HepG2 (cell line): ENCODE data around the gene ZNRD2. TPM values are rescaled to one million over a fixed set of nuclear protein-coding genes. Genes with fewer than 3 reads are reported as not detected.

Experiments
- CREB1 ChIP-seq, 2 experiments: fragments of 450-650 bp in 1 of 2; IDR thresholded peaks; 2 replicates each; pipeline ENCODE4 v1.6.1; 2016 to 2017; ENCODE audit warnings: control low read depth in 1 of 2, mild to moderate bottlenecking in 1 of 2, missing compliant biosample characterization in 1 of 2, missing genetic modification characterization in 1 of 2
- EEA1 ChIP-seq: sonication (generic); formaldehyde crosslinking; IDR thresholded peaks from 2 replicates; pipeline ENCODE4 v1.5.1; 2020; ENCODE audit warnings: mild to moderate bottlenecking, missing genetic modification reagents, borderline replicate concordance
- HOXA5 ChIP-seq: sonication (generic); formaldehyde crosslinking; IDR thresholded peaks from 2 replicates; pipeline ENCODE4 v1.4.0; 2020; ENCODE audit warnings: missing genetic modification reagents
- ISL2 ChIP-seq: sonication (generic); formaldehyde crosslinking; IDR thresholded peaks from 2 replicates; pipeline ENCODE4 v1.5.0; 2020; ENCODE audit warnings: missing genetic modification reagents
- NFATC3 ChIP-seq: sonication (generic); formaldehyde crosslinking; IDR thresholded peaks from 2 replicates; pipeline ENCODE4 v1.5.1; 2020; ENCODE audit warnings: mild to moderate bottlenecking, missing genetic modification reagents
- NONO ChIP-seq, 2 experiments: fragments of 450-650 bp in 1 of 2; sonication (generic) in 1 of 2; formaldehyde crosslinking in 1 of 2; IDR thresholded peaks in 1 of 2; conservative IDR thresholded peaks in 1 of 2; 2 replicates each; pipeline versions ENCODE4 v1.6.1 to v1.8.0; 2017 to 2022; ENCODE audit warnings: mild to moderate bottlenecking in 1 of 2, missing genetic modification reagents in 1 of 2, moderate library complexity in 1 of 2
- RBM39 ChIP-seq: fragments of 200-400 bp; formaldehyde crosslinking; IDR thresholded peaks from one replicate; pipeline ENCODE4 v1.6.1; 2018; ENCODE audit warnings: antibody characterized with exemption, mild to moderate bottlenecking, low read depth, low read length; ENCODE audit not compliant: poor library complexity, severe bottlenecking
- SCMH1 ChIP-seq: sonication (generic); formaldehyde crosslinking; IDR thresholded peaks from 2 replicates; pipeline ENCODE4 v1.9.0; 2021; ENCODE audit warnings: missing genetic modification reagents, mild to moderate bottlenecking, borderline replicate concordance
- ZC3H13 ChIP-seq: sonication (generic); formaldehyde crosslinking; IDR thresholded peaks from 2 replicates; pipeline ENCODE4 v1.8.1; 2023; ENCODE audit warnings: mild to moderate bottlenecking, missing genetic modification reagents, moderate library complexity
- ZNF33B ChIP-seq: sonication (generic); formaldehyde crosslinking; IDR thresholded peaks from 2 replicates; pipeline ENCODE4 v1.5.1; 2020; ENCODE audit warnings: mild to moderate bottlenecking, missing genetic modification reagents
- ZNF724P ChIP-seq: sonication (generic); formaldehyde crosslinking; IDR thresholded peaks from 2 replicates; pipeline ENCODE4 v1.8.0; 2022; ENCODE audit warnings: missing genetic modification reagents, borderline replicate concordance
- ZNF83 ChIP-seq: sonication (generic); formaldehyde crosslinking; IDR thresholded peaks from 2 replicates; pipeline ENCODE4 v1.4.0; 2020; ENCODE audit warnings: missing genetic modification reagents, mild to moderate bottlenecking, borderline replicate concordance
- polyA plus RNA-seq, 8 experiments: library from polyadenylated mRNA; depleted of rRNA in 3 of 8; stranded (reverse) in 7 of 8; unstranded in 1 of 8; fragments of >200 nt; fragmentation: Illumina TruSeq in 4 of 8; extraction: Trizol in 4 of 8; gene quantifications; 2 replicates each; pipeline versions ENCODE4 v1.2.1 to v1.2.3, GENCODE V29; 2011 to 2016; ENCODE audit warnings: low read depth in 4 of 8, missing spikeins in 1 of 8, mixed read lengths in 1 of 8; ENCODE audit not compliant: insufficient read depth in 1 of 8
- total RNA-seq, 5 experiments: library from RNA; depleted of rRNA; stranded (reverse); fragments of >200 nt; fragmentation: Illumina TruSeq; extraction: Trizol; gene quantifications; 2 replicates each; pipeline ENCODE4 v1.2.3, GENCODE V29; 2016; ENCODE audit warnings: low read depth in 1 of 5
- TF ChIP-seq, protein P1 (sequence below): sonication (generic); formaldehyde crosslinking; IDR thresholded peaks from 2 replicates; pipeline ENCODE4 v1.5.0; 2020; ENCODE audit warnings: missing genetic modification reagents
- TF ChIP-seq, protein P2 (sequence below): sonication (generic); formaldehyde crosslinking; IDR thresholded peaks from 2 replicates; pipeline ENCODE4 v1.5.1; 2020; ENCODE audit warnings: mild to moderate bottlenecking, missing genetic modification reagents
- TF ChIP-seq, protein P3 (sequence below): sonication (generic); formaldehyde crosslinking; IDR thresholded peaks from 2 replicates; pipeline ENCODE4 v1.8.1; 2023; ENCODE audit warnings: mild to moderate bottlenecking, missing genetic modification reagents, borderline replicate concordance
- TF ChIP-seq, protein P4 (sequence below): sonication (generic); formaldehyde crosslinking; IDR thresholded peaks from 2 replicates; pipeline ENCODE4 v1.8.1; 2022; ENCODE audit warnings: low read depth, mild to moderate bottlenecking, missing genetic modification reagents
- TF ChIP-seq, protein P5 (sequence below): sonication (generic); formaldehyde crosslinking; IDR thresholded peaks from 2 replicates; pipeline ENCODE4 v1.5.1; 2020; ENCODE audit warnings: missing genetic modification reagents, mild to moderate bottlenecking, borderline replicate concordance
- TF ChIP-seq, protein P6 (sequence below): sonication (generic); formaldehyde crosslinking; IDR thresholded peaks from 2 replicates; pipeline ENCODE4 v1.5.0; 2020; ENCODE audit warnings: missing genetic modification reagents, mild to moderate bottlenecking, borderline replicate concordance

ZNRD2 gene
- total and polyA plus RNA-seq, 2 of the 13 experiments (the other 11 are each of a cell fraction or from before 2014, with no cell fraction given) = 29.2 to 34.0 TPM

DNA sequence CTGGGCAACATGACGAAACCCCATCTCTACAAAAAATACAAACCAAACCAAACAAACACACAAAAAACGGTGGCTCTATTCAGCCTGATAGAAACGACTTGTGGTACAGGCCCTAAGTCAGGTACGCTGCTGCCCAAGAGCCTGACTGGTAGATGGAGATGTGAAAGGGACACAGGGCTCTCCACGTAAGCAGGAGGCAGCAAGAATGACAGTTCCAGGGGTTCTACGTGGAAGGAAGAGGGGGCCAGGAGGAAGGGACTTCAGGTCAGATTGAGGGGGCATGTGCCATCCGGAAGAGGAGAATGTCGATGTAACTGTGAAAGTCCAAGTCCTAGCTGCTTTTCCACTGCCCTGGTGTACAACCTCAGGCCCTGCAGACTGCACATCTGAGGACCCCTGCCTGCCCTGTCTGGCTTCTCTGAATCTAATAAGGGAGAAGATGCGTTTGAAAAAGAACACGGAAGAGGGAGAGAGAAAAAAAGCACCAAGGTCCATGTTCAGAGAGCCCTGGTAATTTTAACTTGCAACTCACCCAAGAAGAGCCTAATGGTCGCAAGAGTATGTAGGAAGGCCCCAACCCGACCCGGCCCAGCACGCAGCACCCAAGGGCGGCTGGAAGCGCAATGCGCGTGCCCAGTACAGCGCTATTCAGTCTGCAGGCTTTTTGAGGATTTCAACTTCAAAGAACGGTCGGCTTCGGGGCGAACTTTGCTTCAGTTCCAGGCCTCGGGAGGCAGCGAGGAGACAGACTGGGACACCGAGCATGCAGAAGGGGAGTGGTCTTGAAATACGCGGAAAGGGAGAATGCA, 909 bp upstream of the ZNRD2 start (continued):
- no peak for TF ChIP-seq CREB1 (IDR thresholded peaks at IDR 0.05)
- TF ChIP-seq CREB1 (CRISPR knock-in tag; IDR thresholded peaks at IDR 0.05) = no peak
- TF ChIP-seq, protein P1, sequence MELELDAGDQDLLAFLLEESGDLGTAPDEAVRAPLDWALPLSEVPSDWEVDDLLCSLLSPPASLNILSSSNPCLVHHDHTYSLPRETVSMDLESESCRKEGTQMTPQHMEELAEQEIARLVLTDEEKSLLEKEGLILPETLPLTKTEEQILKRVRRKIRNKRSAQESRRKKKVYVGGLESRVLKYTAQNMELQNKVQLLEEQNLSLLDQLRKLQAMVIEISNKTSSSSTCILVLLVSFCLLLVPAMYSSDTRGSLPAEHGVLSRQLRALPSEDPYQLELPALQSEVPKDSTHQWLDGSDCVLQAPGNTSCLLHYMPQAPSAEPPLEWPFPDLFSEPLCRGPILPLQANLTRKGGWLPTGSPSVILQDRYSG (CRISPR knock-in tag) = peak; percentile 86; the same call in 1 of the 2 replicates
- TF ChIP-seq NFATC3 = no peak
- TF ChIP-seq HOXA5 (CRISPR knock-in tag) = no peak
- TF ChIP-seq ZNF33B = 0 out of 2 replicates have a peak, but pooled peaks have one; percentile 19
- 0 out of 2 replicates have a peak, but pooled peaks have one; percentile 28 for TF ChIP-seq ZNF724P (CRISPR knock-in tag)
- TF ChIP-seq, protein P2, sequence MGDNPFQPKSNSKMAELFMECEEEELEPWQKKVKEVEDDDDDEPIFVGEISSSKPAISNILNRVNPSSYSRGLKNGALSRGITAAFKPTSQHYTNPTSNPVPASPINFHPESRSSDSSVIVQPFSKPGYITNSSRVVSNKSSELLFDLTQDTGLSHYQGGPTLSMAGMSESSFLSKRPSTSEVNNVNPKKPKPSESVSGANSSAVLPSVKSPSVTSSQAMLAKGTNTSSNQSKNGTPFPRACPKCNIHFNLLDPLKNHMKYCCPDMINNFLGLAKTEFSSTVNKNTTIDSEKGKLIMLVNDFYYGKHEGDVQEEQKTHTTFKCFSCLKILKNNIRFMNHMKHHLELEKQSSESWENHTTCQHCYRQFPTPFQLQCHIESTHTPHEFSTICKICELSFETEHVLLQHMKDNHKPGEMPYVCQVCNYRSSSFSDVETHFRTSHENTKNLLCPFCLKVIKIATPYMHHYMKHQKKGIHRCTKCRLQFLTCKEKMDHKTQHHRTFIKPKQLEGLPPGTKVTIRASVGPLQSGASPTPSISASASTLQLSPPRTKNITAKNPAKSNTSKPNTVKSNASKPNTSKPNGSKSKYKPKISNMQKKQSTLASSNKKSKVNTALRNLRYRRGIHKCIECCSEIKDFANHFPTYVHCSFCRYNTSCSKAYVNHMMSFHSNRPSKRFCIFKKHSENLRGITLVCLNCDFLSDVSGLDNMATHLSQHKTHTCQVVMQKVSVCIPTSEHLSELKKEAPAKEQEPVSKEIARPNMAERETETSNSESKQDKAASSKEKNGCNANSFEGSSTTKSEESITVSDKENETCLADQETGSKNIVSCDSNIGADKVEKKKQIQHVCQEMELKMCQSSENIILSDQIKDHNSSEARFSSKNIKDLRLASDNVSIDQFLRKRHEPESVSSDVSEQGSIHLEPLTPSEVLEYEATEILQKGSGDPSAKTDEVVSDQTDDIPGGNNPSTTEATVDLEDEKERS (CRISPR knock-in tag) = no peak
- TF ChIP-seq, protein P3, sequence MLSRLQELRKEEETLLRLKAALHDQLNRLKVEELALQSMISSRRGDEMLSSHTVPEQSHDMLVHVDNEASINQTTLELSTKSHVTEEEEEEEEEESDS = no peak
- TF ChIP-seq, protein P4, sequence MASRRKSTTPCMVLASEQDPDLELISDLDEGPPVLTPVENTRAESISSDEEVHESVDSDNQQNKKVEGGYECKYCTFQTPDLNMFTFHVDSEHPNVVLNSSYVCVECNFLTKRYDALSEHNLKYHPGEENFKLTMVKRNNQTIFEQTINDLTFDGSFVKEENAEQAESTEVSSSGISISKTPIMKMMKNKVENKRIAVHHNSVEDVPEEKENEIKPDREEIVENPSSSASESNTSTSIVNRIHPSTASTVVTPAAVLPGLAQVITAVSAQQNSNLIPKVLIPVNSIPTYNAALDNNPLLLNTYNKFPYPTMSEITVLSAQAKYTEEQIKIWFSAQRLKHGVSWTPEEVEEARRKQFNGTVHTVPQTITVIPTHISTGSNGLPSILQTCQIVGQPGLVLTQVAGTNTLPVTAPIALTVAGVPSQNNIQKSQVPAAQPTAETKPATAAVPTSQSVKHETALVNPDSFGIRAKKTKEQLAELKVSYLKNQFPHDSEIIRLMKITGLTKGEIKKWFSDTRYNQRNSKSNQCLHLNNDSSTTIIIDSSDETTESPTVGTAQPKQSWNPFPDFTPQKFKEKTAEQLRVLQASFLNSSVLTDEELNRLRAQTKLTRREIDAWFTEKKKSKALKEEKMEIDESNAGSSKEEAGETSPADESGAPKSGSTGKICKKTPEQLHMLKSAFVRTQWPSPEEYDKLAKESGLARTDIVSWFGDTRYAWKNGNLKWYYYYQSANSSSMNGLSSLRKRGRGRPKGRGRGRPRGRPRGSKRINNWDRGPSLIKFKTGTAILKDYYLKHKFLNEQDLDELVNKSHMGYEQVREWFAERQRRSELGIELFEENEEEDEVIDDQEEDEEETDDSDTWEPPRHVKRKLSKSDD (CRISPR knock-in tag) = no peak
- no peak for TF ChIP-seq RBM39
- TF ChIP-seq, protein P5, sequence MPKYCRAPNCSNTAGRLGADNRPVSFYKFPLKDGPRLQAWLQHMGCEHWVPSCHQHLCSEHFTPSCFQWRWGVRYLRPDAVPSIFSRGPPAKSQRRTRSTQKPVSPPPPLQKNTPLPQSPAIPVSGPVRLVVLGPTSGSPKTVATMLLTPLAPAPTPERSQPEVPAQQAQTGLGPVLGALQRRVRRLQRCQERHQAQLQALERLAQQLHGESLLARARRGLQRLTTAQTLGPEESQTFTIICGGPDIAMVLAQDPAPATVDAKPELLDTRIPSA (CRISPR knock-in tag) = no peak
- no peak for TF ChIP-seq NONO (IDR thresholded peaks at IDR 0.05)
- TF ChIP-seq NONO (CRISPR knock-in tag; conservative IDR thresholded peaks at IDR 0.05) = peak; percentile 62; the same call in 1 of the 2 replicates
- TF ChIP-seq ISL2 = peak; percentile 6; the same call in 1 of the 2 replicates
- TF ChIP-seq EEA1 = peak; percentile 58; the same call in 1 of the 2 replicates
- TF ChIP-seq ZC3H13 (CRISPR knock-in tag) = peak; percentile 64; the same call in 1 of the 2 replicates
- no peak for TF ChIP-seq SCMH1 (CRISPR knock-in tag)
- no peak for TF ChIP-seq ZNF83
- TF ChIP-seq, protein P6, sequence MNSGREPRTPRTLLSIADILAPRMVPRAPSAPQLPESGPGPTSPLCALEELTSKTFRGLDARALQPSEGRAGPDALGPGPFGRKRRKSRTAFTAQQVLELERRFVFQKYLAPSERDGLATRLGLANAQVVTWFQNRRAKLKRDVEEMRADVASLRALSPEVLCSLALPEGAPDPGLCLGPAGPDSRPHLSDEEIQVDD (CRISPR knock-in tag) = no peak
